Measurements from ENCODE around the gene RING1.

- TF ChIP-seq POLR2A (IDR thresholded peaks at IDR 0.05): no peak
- TF ChIP-seq CTCF (IDR thresholded peaks at IDR 0.05): no peak
Observed at GRCh38 chr6:33160728-33161344, 47.5 kb upstream of the RING1 start.

Measured in uterus (tissue), 2 donors.